ENCODE results near the gene SYS1.

Gene SYS1

DNA sequence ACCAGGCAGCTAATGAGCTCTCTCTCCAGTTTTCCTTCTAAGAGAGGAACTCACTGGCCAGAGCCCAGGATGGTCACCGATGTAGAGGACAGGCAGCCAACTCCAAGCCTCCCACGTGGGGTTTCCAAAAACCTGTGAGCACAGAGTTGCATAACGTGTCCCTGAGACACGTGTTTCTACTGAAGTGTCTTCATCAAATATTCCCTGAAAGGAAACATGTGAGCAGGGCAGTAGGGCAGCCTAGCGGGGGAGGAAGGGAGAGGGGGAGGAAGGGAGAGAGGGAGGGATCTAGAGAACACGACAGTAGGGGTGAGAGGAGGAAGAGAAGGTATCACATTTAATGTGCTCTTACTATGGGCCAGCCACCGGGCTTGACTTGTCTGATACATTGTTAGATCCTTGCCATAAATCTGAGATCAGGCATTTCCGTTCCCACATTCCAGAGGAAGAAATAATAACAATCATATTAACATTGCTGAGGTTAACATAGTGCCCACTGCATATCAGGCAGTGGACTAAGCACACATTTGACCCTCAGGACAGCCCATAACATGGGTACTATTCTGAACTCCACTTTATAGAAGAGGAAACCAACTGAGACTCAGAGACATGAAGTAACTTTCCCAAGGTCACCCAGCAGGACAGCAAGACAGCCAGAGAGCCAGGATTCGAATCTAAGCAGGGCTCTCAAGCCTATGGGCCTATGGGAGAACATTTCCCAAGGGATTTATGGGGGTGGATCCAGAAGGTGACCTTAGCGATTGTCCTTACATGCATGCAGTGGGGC, 4.5 kb upstream of the SYS1 start:
- DNase-seq: peak; percentile 83

DNA sequence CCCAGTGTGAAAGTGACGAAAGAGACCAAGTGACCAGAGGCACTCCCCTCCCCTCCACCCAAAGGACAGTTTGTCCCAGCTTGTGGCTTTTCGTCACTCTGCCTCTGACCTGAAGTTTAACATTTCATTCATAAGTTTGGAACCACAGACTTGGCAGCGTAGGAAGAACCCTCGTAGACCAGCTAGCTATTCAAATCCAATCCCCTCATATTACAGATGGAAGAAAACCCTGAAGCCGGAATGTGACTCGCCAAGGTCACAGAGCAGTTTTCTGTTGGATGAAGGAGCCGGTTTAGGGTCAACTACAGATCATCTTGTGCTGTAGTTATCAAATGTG, 3.9 kb upstream of the SYS1 start:
- DNase-seq: no peak

DNA sequence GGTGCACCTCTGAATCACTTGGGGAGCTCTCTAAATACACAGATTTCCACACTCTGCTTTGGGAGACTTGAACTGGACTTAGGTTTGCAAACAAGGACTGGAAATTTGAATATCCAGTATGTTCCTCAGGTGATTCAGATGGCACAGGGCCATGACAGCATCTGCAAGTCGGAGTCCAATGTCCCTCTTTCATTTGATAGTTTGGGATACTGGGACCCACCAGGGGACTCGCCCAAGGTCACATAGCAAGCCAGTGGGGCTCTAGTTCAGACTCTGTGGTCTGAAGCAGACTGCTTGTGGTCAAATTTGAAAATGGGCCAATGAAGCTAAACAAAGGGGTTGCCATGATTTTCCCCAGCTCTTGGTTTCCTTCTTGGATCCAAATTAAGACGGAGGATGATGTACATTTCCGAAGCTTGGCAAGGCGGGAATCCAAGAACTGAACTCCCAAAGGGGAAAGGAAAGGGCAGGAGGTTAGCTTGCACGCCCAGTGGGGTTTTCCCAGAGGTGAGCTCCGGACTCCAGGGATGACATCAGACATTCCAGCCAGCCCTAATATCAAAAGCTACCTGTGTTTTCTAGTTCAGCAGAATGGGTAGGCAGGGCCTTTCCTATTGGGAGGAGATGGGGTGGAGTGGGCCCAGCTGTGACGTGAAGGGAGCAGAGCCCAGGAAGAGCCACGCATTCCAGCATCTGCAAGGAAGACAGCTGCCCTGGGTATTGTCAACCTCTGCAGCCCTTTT, 3.4 kb upstream of the SYS1 start:
- no peak for DNase-seq

DNA sequence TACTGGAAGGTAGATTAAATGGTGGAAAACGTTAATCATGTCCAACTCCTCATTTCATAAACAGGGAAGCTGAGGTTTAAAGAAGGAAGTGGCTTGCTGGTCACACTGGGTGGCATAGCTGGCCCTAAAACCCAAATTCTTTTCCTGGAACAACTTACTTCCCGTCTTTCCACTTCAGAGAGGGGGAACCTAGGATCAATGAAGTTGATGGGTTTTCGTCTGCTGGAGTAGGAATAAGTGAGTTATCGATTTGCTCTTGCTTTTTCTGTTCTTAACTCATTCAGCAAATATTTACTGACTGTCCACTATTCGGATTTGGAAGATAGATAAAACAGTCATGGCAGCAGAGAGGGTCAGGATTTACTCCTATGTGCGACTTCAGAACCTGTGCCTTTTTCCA, 1.2 kb upstream of the SYS1 start:
- peak; percentile 67 for DNase-seq

DNA sequence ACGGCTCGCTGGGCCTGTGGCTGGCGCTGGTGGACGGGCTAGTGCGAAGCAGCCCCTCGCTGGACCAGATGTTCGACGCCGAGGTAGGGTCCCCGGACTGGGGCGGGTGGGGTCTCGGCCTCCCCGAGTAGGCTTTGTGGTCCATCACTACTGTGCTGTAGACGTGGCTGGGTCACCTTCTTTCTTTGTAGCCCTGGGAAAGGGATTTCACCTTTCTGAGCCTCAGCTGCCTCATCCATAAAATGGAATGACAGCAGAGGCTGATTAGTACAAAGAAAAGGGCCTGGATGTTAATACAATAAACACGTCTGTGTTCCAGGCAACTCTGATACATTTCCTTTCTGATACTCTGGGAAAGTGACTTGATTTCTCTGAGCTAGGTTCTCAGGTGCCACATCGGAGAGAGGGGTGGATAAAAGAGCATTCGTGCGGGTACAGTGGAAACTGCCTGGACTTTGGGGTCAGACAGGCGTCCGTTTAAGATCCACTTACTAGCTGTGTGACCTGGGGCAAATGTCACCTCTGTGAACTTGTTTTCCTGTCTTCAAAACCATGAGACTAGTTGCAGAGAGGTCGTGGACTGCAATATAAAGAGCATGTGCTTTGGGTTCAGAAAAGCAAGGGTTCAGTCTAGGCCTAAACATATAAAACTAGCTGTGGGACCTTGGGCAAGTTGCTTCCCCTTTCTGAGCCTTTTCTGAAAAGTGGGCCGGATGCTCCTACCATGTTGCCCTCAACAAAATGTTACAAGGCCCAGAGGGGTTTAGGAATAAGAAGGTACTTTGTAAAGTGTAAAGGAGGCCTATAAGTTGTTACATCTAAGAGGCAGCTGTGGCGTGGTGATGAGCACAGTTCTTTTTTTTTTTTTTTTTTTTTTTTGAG, 896 bp downstream of the SYS1 start:
- DNase-seq: no peak

DNA sequence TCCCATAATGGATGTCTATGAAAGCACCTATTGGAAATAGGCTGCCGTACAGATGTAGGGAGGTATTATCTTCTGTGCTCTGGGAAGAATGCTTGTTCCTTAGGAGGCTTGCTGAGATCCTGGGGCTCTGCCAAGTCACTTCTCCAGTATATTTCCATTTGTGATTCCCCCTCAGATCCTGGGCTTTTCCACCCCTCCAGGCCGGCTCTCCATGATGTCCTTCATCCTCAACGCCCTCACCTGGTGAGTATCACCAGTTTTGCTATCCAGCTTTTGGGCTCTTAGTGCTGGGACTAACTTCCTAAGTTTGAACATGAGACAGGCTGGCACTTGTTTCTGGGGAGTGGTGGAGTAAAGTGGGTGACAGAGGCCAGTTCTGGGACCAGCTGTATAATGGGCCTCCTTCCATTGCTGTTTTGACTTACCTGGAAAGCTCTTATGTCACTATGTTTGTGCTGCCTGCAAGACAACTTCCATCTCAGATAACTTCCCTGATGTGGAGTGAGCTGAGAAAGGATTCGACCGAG, 2.6 kb downstream of the SYS1 start:
- DNase-seq: no peak

DNA sequence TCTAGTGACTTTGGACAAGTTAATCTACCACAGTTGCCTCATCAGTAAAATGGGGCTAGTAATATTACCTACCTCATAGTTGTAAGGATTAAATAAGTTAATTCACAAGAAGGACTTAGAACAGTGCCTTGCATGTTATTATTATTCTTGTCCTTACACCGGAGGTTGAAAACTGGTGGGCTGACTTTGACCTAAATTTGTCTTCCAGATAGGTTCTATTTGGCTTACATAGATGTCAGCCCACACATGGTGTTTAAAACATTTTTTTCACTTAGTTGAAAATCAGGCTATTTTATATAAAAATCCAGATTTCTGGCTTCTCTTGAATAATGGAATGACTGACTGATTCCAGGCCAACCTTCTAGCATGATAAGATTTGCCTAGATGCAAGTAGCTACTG, 3.2 kb downstream of the SYS1 start:
- DNase-seq: no peak

DNA sequence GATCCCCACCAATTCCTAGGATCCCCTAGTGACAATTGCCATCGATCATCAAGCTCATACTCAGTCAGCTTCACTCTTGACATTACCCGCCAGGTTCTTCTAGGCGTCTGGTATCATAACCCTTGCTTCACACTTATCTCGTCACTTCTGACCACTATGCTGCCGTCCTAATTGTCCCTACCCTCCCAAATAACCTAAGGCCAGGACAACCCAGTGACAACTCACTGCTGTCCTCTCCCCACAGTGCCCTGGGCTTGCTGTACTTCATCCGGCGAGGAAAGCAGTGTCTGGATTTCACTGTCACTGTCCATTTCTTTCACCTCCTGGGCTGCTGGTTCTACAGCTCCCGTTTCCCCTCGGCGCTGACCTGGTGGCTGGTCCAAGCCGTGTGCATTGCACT, 3.7 kb downstream of the SYS1 start:
- DNase-seq: no peak

DNA sequence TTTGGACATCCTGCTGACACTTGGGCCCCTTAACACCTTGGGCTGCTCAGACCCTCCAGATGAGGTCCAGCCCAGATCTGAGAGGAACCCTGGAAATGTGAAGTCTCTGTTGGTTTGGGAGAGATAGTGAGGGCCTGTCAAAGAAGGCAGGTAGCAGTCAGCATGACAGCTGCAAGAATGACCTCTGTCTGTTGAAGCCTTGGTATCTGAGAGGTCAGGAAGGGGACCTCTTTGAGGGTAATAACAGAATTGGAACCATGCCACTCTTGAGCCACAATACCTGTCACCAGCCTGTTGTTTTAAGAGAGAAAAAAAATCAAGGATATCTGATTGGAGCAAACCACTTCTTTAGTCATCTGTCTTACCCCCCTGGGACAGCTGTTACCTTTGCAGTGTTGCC, 4.2 kb downstream of the SYS1 start:
- no peak for DNase-seq

DNA sequence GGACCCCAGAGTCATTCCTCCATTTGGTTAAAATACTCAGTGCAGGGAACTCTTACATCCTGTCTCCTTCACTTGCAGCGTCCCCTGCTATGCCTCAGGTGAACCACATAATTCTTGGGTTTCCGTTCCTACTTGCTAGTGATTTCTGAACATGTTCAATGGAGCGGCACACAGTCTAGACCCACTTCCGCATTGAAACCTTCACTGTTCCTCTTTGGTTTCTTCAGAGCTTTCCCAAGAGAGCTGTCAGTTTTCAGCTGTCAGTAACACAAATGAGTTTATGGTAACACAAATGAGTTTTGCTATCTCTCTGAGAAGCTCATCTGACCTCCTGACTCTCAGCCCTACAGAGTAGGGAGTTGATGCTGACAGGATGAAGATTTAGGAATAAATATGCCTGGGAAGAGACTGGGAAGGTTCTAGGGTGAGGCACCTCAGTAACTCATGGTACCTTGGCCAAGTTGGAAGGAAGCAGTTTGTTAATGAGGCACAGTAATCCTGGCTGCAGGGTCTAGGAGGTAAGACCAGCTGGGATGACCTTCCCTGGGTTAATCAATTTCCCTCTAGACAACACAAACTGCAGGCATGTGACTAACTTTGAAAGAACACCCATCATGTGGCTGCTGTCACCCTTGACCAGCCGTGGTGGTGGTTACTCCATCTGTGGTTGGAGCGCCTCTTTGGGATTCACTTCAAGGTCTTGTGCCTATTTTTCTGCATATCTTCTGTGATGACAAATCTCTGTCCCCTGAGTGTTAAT, 5.4 kb downstream of the SYS1 start:
- peak; percentile 81 for DNase-seq

DNA sequence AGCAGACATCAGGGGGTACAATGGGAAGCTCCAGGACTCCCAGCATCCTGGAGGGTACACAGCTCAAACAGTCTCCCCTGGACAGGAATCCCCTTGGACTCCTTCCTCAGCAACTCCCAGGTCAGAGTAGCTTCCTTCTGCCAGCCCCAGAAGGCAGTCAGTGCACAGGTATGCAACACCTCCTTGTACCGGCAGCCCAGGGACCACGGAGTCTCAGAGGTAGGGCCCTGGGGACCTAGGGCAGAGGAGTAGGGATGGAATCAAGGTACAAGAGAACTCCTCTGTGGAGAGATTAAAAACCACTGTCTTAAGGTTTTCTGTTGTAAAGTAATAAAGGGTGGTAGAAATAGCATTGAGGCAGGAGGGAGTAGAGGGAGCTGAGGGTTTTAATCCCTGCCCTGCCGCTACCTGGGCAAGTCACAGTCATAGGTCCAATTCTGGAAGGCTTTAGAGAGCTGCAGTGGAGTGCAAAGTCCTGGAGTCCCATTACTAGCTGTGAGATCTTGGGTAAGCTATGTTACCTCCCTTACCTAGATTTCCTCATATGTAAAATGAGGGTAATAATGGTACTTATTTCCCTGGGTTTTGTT, 7.7 kb downstream of the SYS1 start:
- no peak for DNase-seq

DNA sequence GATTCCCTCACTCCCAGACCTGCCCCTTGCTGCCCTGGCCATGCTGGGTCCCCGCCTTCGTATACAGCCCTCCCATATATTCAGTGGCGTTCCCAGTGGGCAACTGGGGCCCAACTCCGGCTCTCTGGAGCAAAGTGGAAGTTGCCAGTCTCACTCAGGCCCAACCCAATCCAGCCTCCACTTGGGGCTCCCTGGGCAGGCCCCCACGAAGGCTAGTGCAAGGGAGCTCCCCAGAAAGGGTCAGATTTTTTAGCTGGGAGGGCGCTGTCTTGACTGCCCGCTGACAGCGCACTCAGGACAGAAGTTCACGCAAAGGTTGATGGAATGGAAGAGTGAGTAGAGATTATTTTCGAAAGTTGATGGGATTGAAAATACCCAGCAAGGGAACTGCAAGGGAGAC, 9.3 kb downstream of the SYS1 start:
- no peak for DNase-seq

DNA sequence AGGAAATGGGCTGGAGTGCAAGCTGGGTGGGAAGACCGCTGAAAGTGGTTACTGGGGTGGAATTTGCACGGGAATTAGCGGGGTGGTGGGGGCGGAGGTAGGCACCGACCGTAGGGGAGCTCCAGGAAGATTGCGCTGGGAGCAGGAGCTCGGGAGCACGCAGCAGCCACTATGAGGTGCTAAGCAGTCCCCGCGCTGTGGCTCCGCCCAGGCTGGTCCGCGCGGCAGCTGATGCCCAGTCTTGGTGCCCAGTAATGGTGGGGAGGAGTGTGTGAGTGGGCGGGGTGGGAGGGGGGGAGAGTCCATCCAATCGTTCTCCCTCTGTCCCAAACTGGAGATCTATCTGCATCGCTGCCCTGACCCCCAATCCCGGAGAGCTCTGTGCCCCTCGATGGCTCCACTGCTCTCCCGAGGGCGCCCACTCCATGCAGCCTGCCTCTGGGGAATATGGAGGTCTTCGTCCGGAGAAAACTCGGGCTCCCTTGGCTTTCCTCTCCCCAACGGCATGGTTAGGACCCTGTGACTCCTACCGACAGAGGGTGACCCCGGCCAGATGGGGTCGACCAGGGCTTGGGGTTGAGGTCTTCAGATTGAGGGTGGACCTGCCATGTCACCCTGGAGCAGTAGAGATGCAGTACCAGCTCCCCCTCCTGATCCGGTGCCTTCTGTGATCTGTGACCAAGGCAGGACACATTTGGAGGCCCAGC, 9.8 kb downstream of the SYS1 start:
- DNase-seq: no peak

DNA sequence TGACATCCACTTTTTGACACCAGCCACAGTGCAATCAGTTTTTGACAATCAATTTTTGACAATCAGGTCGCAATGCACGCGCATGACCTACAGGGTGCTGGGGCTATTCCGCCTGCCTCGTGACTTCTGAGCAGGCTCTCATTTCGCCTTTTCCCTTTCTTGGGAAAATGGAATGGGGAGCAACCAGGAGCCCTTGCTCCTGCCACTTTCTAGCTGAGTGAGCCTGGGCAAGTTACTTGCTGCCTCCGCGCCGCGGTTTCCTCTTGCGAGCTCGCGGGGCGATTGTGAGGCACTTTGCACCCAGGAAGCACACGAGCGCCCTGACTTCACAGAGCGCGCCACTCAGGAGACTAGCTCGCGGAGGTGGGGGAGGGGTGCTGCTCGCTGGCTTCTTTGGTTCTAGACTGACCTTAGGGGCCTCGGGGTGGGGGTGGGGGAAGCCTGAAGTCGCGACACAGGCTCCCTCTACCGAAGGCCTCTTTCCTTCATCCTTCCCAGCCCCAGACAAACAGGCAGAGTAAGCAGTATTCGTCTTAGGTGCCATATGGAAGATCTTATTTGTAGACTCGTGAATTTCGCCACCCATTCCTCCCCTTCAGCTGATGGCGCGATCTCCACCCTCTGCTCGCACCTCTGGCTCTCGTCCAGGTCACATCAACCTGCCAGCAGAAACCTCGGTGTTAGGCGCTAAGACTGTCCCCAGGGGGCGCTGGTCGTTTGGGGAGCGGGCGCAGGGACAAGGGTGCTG, 10.6 kb downstream of the SYS1 start:
- DNase-seq: peak; percentile 85

DNA sequence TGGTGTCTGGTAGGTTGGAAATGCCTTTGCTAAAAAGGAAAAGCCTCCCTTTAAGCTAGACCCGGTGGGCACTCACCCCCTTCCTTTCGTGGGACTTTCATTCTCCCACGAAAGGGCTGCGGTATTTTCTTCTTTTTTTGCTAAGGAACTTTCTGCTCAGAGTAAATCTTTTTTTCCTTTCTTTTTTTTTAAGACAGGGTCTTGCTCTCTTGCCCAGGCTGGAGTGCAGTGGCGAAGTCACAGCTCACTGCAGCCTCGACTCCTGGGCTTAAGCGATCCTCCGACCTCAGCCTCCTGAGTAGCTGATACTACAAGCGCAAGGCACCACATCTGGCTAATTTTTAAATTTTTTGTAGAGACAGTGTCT, 11.1 kb downstream of the SYS1 start:
- no peak for DNase-seq

DNA sequence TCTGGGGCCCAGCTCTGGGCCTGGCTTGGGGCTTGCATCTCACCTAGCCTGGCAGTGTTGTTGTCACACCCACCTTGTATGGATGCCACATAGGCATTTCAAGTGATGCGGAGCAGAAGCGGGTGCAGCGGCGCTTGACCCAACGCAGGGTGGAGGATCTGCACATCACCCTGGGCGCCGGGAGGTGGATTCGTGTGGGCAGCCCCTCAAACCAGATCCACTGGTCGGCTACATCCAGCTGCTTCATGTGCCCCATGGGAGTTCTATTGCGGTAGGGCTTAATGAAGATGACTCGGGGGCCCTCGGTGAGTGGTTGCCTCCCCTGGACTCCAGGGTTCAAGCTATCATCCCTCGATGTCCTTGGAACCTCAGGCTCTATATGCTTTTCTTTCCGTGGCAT, 12.0 kb downstream of the SYS1 start:
- DNase-seq: no peak

DNA sequence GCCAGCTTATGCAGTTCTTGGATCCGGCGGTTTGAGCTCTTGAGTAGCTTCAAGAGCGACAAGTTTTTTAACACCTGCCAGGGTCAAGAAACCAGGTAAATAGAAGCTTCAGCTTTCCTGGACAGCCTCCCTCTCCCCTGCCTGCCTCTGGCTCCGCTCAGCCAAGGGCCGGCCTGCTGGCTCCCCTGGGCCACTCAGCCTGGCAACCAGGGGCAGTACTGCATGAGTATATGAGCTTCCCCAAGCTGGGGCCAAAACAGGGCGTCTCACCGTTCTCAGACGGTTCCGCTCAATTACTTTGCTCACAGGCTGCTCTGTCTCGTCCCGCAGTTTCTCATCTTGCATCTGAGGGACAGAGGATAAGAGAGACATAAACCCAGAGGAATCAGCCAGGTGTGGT, 14.3 kb downstream of the SYS1 start:
- DNase-seq: no peak

DNA sequence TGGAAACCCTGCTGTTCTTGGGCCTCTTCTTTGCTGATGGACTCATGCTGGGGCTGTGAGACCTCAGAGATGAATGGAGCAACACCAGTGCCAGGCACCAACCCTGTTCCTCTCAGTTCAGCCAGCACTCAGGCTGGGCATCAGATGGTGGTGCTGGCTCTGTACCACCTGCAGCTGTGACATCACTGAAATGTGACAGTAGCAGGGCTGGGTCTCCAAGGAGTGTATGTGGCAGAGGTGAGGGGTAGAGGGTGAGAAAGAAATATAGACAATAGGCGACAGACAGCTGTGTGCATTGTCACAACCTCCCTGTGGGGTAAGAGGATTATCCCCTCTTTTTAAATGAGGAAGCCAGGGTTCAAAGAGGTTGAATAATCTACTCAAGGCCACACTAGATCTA, 15.2 kb downstream of the SYS1 start, which contains the start of gene TP53TG5:
TP53TG5 (minus strand) TSS at position 135 of the 400 bp plus-strand sequence; CDS start at position 46, 89 bp downstream.
- DNase-seq: no peak

DNA sequence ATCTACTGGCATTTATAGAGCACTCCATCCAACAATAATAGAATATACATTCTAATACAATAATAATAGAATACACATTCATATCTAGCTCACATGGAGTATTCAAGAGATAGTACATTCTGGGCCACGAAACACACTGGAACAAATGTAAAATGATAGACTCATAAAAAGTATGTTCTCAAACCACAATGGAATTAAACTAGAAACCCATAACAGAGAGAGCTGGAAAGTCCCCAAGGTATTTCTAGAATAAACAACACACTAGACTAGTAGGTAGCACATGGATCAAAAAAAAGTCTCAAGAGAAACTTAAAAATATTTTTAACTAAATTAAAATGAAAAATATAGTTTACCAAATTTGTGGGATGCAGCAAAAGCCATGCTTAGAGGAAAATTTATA, 24.3 kb downstream of the SYS1 start:
- DNase-seq: no peak

DNA sequence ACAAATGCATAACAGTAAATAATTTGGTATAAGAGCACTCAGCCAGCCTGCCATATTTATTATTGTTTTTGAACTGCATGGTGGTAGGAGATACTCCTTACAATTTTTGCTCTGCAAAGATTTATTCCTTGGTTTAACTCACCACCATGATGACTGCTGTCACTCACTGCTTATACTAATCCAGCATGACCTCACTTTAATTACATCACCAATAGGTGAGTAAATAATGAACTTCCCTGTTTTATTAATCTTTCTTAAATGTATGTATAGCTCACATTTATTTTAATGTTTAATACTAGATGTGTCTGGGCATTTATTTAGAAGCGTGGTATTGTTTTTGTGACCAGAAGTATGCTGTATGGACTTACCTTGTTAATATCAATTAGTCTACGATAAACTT, 28.0 kb downstream of the SYS1 start:
- DNase-seq: no peak

DNA sequence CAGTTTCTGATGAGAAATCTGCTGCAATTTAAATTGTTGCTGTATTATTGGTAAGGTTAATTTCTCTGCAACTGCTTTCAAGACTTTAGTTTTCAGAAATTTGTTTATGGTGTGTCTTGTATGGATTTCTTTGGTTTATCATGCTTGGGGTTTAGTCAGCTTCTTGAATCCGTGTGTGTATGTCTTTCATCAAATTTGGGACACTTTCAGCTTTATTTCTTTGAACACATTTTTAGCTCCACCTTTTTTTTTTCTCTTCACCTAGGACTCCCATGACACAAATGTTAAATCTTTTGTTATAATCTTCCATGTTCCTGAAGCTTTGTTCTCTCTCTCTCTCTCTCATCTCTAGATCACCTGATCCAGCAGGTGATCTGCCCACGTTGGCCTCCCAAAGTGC, 28.6 kb downstream of the SYS1 start:
- DNase-seq: no peak

All from suppressor macrophage treated with lipopolysaccharide for 4 hours (primary cell).